ENCODE measurements around the gene RSPO1.
A peak's percentile ranks its signal among the peaks of the same experiment; 100 is the strongest.

DNA sequence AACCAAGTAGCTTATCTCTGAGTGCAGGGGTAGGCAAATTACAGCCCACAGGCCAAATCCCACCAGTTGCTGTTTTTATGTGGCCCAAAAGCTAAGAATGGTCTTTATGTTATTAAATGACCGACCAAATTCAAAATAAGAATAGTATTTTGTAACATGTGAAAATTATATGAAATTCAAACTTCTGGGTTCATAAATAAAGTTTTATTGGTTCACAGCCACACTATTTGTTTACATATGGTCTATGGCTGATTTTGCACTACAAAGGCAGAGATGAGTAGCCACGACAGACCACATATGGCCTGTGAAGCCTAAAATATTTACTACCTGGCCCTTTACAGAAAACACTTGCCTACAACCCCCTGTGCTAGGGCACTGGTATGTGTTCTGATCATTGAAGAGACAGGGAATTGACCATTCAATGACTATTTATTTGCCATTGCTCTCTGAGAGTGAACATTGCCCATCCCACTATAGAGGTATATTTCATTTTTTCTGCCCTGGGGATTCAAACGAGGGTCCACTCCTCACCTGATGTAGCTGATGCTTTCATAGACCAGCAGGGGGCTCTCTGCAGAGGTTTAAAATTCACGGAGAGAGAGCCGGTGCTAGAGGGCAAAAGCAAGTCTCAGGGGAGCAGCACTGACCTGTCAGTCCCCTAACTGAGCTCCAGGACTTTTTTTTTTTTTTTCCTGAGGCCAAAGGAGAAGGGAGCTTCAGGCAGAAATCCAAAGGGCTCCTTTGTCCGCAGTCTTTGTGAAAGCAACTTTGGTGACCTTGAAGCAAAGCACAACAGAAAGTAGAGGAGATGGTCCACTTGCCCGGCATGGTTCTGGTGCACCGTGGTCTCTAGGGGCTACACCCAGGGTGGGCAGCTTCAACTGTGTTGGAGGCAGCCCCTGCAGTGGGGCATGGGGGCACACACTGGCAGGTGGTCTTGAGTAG lies 31.7 kb downstream of the RSPO1 start:
- TF ChIP-seq CTCF (IDR thresholded peaks at IDR 0.05; ENCODE audit: insufficient read depth, low read depth, low read length): peak; percentile 73
- no peak for TF ChIP-seq EZH2 (IDR thresholded peaks at IDR 0.05; ENCODE audit: insufficient read depth, low read length)

All from astrocyte (in vitro differentiated cells and primary cell).